Ishikawa (cell line): Measurements from ENCODE around the gene ROM1.

ENCODE experiments used
- CEBPB ChIP-seq: IDR thresholded peaks from 2 replicates; pipeline ENCODE4 v1.6.1; 2012
- CREB1 ChIP-seq: IDR thresholded peaks from 2 replicates; pipeline ENCODE4 v1.6.1; 2012; ENCODE audit warnings: low read depth
- EGR1 ChIP-seq: IDR thresholded peaks from 2 replicates; pipeline ENCODE4 v1.6.1; 2012
- EP300 ChIP-seq: IDR thresholded peaks from 2 replicates; pipeline ENCODE4 v1.6.1; 2012; ENCODE audit warnings: borderline replicate concordance
- FOXM1 ChIP-seq: IDR thresholded peaks from 2 replicates; pipeline ENCODE4 v1.6.1; 2012; ENCODE audit warnings: low read depth, borderline replicate concordance
- MAX ChIP-seq: IDR thresholded peaks from 2 replicates; pipeline ENCODE4 v1.6.1; 2012
- NFIC ChIP-seq: IDR thresholded peaks from 2 replicates; pipeline ENCODE4 v1.6.1; 2012
- RAD21 ChIP-seq: IDR thresholded peaks from 2 replicates; pipeline ENCODE4 v1.6.1; 2012; ENCODE audit warnings: low read depth
- REST ChIP-seq: IDR thresholded peaks from 2 replicates; pipeline ENCODE4 v1.6.1; 2012; ENCODE audit warnings: low read depth, mild to moderate bottlenecking
- TAF1 ChIP-seq: IDR thresholded peaks from 2 replicates; pipeline ENCODE4 v1.6.1; 2012; ENCODE audit warnings: low read depth, mild to moderate bottlenecking
- TCF12 ChIP-seq: IDR thresholded peaks from 2 replicates; pipeline ENCODE4 v1.6.1; 2012; ENCODE audit warnings: low read depth
- TEAD4 ChIP-seq: IDR thresholded peaks from 2 replicates; pipeline ENCODE4 v1.6.1; 2012
- USF1 ChIP-seq: IDR thresholded peaks from 2 replicates; pipeline ENCODE4 v1.6.1; 2012
- YY1 ChIP-seq: IDR thresholded peaks from 2 replicates; pipeline ENCODE4 v1.6.1; 2012; ENCODE audit warnings: low read depth
- ZBTB7A ChIP-seq: IDR thresholded peaks from 2 replicates; pipeline ENCODE4 v1.6.1; 2012; ENCODE audit warnings: low read depth

The ROM1 gene

GRCh38 chr11:62654297-62654696, 41.2 kb downstream of the ROM1 start:
- TF ChIP-seq TCF12, result no peak
- no peak for TF ChIP-seq TAF1
- TF ChIP-seq EP300, result no peak
- no peak for TF ChIP-seq CREB1
- no peak for TF ChIP-seq REST
- no peak for TF ChIP-seq FOXM1
- TF ChIP-seq CEBPB, result no peak
- no peak for TF ChIP-seq EGR1
- no peak for TF ChIP-seq NFIC
- TF ChIP-seq TEAD4, result no peak
- TF ChIP-seq USF1, result no peak
- no peak for TF ChIP-seq RAD21
- no peak for TF ChIP-seq YY1
- no peak for TF ChIP-seq MAX
- no peak for TF ChIP-seq ZBTB7A

- no peak for TF ChIP-seq ZBTB7A
- TF ChIP-seq CREB1, result no peak
Observed at GRCh38 chr11:62656796-62657429, 43.9 kb downstream of the ROM1 start.

- TF ChIP-seq TAF1 (no peak), TEAD4 (no peak), NFIC (no peak), MAX (peak; percentile 10; the same call in 1 of the 2 replicates)
Observed at GRCh38 chr11:62664405-62665074, 51.5 kb downstream of the ROM1 start.
